Measurements from ENCODE around the gene TMEM176B.

- no peak for TF ChIP-seq POLR2A (IDR thresholded peaks at IDR 0.05)
- TF ChIP-seq, protein P1, sequence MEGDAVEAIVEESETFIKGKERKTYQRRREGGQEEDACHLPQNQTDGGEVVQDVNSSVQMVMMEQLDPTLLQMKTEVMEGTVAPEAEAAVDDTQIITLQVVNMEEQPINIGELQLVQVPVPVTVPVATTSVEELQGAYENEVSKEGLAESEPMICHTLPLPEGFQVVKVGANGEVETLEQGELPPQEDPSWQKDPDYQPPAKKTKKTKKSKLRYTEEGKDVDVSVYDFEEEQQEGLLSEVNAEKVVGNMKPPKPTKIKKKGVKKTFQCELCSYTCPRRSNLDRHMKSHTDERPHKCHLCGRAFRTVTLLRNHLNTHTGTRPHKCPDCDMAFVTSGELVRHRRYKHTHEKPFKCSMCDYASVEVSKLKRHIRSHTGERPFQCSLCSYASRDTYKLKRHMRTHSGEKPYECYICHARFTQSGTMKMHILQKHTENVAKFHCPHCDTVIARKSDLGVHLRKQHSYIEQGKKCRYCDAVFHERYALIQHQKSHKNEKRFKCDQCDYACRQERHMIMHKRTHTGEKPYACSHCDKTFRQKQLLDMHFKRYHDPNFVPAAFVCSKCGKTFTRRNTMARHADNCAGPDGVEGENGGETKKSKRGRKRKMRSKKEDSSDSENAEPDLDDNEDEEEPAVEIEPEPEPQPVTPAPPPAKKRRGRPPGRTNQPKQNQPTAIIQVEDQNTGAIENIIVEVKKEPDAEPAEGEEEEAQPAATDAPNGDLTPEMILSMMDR (IDR thresholded peaks at IDR 0.05) = no peak
Observed at GRCh38 chr7:150823043-150823442, 22.9 kb upstream of the TMEM176B start.
